Activated gamma-delta T cell (primary cell): Measurements from ENCODE around the gene OR10G8.
"Not testable (repeated sequence)": the region's sequence is repeated elsewhere in the genome, so short reads cannot be mapped to it uniquely, and the experiment has no call there.

Experiments used
- DNase-seq: peaks from one replicate; lab custom pipeline; 2025; lab: John Stamatoyannopoulos, UW
- total RNA-seq, 2 donors: gene quantifications; one replicate each; lab custom pipeline; 2026; lab: John Stamatoyannopoulos, UW

OR10G8 gene, protein sequence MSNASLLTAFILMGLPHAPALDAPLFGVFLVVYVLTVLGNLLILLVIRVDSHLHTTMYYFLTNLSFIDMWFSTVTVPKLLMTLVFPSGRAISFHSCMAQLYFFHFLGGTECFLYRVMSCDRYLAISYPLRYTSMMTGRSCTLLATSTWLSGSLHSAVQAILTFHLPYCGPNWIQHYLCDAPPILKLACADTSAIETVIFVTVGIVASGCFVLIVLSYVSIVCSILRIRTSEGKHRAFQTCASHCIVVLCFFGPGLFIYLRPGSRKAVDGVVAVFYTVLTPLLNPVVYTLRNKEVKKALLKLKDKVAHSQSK
- 0 reads per million in 2 donors for total RNA-seq

DNA sequence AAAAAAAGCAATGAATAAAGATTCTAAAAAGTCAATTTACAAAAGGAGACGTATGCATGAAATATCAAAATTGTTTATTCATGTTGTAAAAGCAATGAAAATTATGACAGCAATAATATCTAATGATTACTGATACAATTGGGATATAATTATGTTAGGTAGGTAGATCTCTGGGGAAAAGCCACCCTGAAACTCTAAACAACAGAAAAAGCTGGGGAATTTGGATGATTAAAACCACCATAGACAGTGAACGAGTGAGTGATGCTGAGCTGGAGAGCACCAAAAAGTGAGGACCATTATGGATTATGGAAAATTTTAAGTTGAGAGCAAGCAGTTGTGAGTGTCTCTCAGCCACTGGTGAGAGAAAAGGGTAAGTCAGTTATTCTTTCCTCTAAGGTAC lies at the start of gene OR10G8:
OR10G8 (plus strand) TSS at position 301 of the 400 bp plus-strand sequence. CDS start 2,825 bp downstream, outside the sequence.
- no peak for DNase-seq

DNA sequence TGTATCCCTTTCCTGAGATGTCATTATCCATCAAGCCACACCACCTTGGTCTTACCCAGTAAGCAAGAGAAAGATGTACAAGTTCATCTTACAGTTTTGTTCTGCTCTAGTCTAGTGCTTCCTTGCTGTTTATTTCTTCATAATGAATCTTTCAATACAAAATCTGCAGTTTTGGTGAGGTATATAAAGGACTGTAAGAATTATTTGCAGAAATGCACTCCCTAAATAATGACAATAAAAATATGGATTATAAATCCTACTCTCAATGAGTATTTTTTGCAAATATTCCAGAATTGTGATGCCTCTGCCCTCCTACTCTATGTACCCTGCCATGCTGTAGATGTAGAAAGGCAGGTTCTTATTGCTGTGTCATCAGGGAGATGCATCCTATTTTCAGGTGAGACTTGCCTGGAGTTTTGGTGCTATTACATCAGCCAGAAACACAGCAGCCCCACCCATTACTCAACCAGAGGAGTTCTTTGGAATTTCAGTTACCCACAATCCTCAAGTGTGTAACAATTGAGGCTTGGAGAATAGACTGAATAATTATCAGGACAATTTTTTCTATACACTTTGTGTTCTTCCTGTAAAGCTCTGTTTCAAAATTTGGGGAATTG lies 48.8 kb upstream of the OR10G8 start, which contains the start of gene OR10S1:
OR10S1 (minus strand) TSS at position 51 of the 617 bp plus-strand sequence. CDS start 117 bp downstream, outside the sequence.
- no peak for DNase-seq

DNA sequence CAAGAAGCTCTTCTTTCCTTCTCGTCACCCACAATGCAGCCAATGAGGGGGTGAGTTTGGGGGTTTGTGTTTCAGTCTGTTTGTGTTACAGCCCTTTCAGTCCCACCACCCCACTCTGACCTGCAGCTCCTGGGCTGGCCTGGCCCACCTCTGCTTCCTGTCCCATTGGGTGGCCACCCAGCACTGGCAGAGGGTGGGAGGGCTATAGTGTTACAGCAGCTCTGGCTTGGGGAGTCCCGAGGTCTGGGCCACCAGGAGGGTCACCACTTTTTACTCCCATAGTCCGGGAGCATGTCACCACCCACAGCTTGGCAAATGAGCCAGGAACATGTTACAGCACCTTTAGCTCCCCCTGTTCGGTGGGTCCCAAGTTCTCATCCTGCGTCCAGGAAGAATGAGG lies 47.3 kb upstream of the OR10G8 start:
- DNase-seq = no peak

DNA sequence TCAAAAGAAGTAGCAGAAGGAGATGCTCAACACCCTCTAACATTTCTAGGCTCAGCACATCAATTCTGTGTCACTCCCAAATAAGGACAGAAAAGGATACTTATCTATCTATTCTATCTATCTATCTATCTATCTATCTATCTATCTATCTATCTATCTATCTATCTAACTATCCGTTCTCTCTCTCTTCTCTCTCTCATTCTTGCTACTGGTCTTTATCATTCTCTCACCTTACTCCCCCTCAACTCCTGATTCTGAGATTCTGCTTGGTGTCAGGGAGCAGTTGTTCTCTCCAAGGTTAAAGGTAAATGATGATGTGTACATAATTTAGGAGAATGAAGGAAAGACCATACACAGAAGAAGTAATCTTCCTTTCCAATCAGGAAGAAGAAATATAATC lies 31.5 kb upstream of the OR10G8 start, which contains the start of gene OR10G6:
OR10G6 (minus strand) TSS at position 43 of the 400 bp plus-strand sequence; CDS start at position 43, 0 bp downstream.
- DNase-seq = no peak

DNA sequence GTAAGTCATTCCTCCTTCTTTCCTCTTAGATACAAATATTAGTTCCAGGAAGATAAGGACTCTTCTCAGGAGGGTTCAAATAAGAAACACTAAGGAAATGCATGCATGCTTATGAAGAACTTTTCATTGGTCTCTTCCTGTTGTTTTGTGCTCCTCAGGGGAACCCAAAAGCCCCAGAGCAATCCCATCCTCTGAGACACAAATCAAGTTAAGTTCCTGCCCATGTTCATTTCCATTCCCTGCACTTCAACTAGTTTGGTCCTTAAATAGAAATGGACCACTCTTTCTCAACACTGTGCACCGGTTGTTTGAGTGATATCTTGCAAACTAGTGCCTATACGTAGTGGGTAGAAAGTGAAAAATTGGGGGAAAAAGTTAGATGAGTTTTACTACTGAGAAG lies 13.9 kb upstream of the OR10G8 start, which contains the start of gene OR10G4:
OR10G4 (plus strand) TSS at position 301 of the 400 bp plus-strand sequence. CDS start 2,578 bp downstream, outside the sequence.
- DNase-seq = no peak

DNA sequence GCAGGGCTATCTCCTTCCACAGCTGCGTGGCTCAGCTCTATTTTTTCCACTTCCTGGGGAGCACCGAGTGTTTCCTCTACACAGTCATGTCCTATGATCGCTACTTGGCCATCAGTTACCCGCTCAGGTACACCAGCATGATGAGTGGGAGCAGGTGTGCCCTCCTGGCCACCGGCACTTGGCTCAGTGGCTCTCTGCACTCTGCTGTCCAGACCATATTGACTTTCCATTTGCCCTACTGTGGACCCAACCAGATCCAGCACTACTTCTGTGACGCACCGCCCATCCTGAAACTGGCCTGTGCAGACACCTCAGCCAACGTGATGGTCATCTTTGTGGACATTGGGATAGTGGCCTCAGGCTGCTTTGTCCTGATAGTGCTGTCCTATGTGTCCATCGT lies 10.8 kb upstream of the OR10G8 start:
- DNase-seq = not testable (repeated sequence)

DNA sequence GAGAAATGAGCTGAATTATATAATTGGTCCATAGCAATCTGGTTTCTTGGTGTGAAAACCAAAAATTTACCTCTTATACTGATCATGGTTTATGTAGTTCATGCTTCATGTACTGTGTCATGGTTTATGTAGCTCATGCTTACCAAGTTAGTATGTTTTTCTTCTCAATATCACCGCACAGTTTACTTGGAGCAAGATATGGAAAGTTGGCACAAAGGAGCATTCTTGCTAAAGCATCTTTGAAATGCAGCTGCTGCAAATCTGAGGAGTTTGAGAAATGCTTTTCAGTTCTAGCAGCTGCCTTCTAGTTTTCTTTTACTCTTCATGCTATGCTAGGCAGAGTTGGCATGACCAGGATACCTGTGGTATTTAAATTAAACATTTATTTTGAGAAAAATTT lies 10.1 kb downstream of the OR10G8 start:
- DNase-seq = no peak

DNA sequence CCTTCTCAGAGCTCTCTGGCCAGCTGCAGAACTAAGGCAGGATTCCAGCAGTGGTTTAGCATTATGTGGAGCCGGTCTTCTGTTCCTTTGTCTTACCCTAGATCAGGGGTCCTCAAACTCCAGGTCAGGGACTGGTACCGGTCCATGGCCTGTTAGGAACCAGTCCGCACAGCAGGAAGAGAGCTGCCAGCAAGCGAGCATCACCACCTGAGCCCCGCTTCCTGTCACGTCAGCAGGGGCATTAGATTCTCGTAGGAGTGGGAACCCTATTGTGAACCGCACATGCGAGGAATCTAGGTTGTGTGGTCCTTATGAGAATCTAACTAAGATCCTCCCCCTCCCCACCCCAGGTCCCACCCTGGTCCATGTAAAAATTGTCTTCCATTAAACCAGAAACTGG lies 13.0 kb downstream of the OR10G8 start:
- DNase-seq = no peak

DNA sequence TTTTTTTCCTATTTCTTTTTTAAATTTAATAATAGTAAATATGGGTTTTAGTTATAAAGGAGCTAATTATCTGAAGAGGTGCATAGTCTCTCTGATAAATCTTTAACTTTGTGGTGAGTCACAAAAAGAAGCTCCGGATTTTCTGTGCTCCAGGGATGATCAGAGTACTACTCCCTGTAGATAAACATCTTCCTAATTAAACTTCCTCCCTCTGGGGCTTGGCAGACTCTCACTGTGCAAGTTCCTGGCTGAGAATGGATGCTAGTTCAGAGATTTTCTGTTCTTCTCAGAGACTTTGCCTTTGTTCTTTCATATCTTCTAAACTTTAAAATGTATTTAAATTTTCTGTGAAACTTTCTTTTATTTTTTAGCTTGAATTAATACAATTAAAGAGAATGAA lies 14.7 kb downstream of the OR10G8 start, which contains the start of gene OR10G7:
OR10G7 (minus strand) TSS at position 72 of the 400 bp plus-strand sequence. CDS start 2,324 bp downstream, outside the sequence.
- DNase-seq = no peak

DNA sequence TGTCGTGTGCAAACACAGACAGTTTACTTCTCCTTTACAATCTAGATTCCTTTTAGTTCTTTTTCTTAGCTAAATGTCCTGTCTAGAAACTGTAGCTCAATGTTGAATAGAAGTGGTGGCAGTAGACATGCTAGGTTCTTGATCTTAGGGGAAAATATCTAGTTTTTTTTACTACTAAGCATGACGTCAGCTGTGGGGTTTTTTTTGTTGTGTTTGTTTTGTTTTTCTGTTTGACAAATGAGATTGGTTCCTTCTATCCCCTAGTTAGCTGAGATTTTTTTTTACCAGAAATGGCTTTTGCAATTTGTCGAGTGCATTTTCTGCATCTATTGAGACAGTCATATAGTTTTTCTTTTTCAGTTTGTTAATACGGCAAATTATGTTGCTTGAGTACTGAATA lies 16.8 kb downstream of the OR10G8 start:
- DNase-seq = no peak

DNA sequence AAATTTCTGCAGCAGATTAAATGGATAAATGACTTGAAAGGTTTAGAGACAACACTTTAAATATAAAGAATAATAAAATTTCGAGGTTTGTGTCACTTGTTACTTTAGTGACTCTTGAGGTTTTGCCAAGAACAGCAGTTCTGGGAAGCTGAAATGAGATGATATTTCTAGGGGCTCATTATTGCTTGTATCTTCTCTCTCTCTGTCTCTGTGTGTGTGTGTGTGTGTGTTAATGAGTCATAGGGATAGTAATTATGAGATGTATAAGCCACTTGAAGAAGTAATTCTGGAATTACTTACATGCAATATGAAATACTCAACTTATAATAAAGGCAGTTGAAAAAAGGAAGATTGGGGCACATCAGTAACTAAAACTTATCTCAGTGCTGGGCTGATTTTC lies 24.1 kb downstream of the OR10G8 start:
- no peak for DNase-seq

DNA sequence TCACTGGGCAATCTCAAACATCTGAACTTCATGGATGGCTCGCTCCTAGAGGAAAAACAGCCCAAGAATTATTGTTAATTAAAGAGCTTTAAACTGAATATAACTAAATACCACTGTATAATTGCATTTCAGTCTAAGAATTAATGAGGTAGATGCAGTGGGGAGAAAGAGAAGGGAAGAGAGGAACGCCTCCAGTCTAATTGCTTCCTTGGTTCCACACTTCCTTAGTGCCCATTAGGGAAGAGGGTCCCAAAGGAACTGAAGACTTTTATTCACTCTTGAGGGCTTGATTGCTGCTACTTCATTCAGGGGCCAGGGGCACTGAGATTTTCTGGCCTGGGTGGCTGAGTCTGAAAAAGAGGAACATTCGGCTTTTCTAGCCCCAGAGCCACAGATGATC lies 26.4 kb downstream of the OR10G8 start:
- DNase-seq = no peak

DNA sequence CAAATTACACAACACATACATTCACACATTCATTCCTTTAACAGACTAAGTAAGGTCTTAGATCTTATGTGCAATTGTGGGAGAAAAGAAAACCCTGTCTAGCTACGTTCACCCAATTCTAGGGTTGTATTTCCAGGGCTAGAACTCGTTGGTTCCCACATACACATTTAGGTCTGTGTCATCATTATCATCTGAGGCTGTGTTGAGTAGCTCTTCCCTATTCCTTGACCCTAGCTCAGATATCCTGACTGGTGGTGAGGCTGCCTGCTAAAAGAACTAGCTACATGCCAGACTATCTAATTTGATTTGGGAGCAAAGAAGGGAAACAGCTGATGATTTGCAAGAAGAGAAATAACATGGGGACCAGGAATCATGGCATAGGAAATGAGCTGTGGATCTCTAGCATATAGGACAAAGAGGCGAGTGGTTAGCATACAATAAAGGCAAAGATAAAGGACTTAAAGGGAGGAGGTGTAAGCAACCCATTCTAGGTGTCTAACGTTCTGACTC lies 42.1 kb downstream of the OR10G8 start:
- DNase-seq = no peak

DNA sequence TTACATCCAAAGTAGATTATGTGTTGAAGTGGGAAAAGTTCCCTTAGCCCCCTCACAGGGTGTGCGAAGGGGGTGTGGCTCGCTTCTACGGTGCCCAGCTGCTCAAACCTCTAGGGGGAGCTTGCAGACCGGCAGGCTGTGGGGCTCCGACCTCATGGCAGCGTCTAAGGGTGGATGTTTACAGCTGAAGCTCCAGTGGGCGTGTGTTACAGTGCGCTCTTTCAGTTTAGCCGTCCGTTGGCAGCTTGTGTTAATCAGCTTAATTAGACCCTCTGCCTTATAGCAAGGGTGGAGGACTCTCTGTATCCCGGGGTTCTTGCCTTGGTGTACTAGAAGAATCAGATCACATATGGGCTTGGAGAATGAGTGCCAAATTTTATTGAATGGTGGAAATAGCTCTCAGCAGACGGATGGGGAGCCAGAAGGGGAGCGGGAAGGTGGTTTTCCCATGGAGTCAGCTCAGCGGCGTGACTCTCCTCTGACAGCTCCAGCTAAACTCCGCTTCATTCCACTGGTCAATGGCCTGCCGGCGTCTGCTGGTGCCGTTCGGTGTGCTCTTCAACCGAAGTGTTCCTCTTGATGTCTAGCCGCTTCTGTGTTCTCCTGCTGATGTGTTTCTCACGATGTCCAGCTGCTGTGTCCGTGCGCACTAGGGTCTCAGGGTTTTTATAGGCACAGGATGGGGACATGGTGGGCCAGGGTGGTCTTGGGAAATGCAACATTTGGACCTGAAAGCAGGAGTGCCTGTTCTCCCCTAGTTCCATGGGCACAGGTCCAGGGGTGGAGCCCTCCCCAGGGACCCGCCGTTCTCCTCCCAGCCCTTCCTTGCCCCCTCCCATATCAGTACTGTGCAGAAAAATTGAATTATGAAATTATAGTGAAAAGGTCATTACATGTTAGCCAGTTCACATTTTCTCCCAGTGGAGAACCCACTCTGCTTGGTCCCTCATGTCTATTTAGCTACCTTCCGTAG lies 43.1 kb downstream of the OR10G8 start:
- DNase-seq = no peak

DNA sequence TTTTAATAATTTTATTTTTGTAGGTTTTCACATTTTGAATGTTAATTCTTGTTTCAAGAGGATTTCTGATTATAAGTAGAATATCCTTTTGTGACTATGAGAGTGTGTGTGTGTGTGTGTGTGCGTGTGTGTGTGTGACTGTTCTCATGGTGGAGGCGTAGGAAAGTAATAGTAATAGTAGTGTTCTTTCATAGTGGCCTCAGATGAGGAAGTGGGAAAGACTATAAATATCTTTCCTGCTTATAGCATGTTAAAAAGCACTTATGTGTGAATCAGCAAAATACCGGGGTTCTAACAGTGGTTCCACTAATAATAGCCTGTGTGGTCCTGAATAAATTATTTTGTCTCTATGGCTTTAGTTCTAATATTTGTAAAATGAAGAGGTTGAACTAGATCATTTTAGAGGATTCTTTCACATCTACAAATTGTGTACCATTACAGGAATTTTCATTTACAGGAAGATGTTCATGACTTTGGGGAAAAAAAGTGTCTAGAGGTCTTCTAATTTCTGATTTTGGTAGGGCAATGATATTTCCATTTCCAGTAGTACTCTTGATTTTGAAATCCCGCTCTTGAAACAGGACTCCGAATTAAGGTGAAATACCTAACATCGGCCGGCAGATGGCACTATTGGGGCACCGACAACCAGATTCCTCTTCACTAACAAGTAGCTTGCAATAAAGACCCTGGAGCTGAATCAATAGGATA lies 44.5 kb downstream of the OR10G8 start:
- no peak for DNase-seq

DNA sequence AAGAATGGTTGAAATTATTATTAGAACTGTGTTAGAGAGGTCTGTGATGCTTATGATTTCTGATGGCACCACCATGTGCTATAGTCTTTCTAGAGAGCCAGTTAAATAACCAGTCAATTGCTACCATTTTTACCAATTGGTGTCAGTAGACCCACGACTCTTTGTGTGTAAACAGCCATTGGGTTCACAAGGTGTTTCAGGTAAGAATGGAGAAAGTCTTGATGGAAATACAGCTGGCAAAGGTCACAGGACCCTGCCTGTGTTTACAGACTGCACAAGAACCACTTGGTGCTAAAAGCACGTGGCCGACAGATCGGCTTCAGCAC lies 45.0 kb downstream of the OR10G8 start:
- no peak for DNase-seq

DNA sequence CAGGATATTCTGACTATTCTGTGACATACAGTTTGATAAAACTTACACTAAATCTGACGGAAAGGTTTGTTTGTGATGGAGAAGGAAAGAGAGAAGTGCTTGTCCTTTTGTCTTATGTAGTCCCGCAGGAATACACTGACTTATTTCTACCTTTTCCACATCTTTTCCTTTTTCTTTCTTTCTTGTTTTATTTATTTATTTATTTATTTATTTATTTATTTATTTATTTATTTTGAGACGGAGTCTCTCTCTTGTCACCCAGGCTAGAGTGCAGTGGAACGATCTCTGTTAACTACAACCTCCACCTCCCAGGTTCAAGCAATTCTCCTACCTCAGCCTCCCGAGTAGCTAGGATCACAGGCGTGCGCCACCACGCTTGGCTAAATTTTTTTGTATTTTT lies 45.5 kb downstream of the OR10G8 start:
- DNase-seq = no peak

DNA sequence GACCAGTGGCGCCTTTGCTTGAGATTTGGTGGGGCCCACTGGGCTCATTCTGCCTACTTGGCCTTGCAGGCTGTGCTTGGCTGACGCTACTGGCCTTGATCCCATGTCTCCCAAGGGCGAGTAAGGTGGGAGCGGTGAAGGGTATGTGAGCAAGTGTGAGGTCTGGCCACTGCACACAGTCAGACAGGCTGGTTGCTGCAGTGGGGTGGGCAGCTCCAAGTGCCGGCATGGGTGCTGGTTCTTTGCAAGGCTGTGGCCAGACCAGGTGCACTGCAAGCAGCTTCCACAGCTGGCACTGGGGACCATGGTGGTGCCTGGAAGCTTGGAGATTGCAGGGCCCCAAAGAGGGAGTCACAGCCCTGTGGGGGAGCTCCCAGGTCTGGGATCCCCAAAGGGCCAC lies 48.0 kb downstream of the OR10G8 start:
- DNase-seq = no peak

DNA sequence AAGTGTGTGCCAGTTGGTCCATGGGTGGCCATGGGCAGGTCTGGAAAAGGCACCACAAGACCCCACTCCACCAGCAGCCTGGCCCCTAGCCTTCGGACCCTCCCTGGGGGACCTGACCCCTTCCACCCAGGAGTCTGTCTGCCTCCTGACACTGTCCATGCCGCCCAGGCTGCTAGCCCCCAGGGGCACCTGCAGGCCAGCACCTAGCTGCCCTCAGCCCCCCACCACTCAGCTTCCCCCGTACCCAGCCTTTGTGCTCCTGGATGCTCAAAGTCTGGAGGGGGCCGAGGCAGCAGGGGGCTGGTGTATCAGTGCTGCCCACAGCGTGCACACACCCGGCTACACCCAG lies 48.9 kb downstream of the OR10G8 start:
- no peak for DNase-seq

DNA sequence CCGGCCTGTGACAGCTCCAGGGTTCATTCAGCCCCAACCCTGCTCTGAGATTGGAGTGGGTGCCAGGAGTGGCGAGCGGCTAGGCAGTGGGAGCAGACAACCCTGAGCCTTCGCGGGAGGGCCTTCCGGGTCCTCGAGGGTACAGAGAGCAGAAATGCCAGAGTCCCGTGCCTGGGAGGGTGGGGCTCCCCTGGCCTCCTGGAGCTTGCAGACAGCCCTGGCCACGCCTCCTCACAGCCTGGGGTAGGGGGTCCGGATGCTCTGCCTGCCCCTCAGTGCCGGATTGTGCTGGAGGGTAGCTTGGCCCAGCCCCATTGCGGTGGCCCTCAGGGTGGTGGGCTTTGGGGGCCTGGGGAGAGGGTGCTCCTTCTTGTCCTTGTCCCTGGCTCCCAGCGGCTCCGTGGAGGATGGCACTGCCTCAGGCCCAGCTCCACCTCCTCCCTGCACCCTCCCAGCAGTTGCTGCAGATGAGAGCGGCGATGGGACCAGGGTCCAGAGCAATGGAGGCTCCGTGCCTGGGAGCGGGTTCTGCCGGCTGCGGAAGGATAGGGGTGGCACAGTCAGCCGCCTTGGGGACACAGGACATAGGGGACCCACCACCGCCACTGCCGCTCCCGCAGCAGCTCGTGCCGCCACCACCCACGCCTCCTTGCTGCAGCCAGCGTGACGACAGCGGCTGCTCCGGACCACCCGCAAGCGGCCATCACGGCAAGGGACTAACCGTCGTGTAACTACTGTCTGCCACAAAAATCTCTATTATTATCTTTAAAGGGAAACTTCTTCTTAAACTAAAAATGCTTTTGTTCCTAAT lies 49.4 kb downstream of the OR10G8 start:
- DNase-seq = no peak
